Esophagus squamous epithelium (tissue), 5 donors: Measurements from ENCODE around the gene MGMT. TPM values are rescaled to one million over a fixed set of nuclear protein-coding genes. Genes with fewer than 3 reads are reported as not detected.

Experiments
- DNase-seq: peaks from one replicate; lab custom pipeline; 2025; lab: John Stamatoyannopoulos, UW
- H3K27ac ChIP-seq, 4 donors: fragments of 200-600 bp; sonication (generic); one replicate each; pipeline ENCODE4 v1.5.1; 2016 to 2019; ENCODE audit warnings: mild to moderate bottlenecking in 1 of 4
- H3K27me3 ChIP-seq, 4 donors: fragments of 200-600 bp; sonication (generic); 1 replicate in 3 of 4; 2 replicates in 1 of 4; pipeline versions ENCODE4 v1.5.1 to v1.6.0; 2017 to 2021; ENCODE audit warnings: antibody characterized with exemption in 1 of 4
- H3K36me3 ChIP-seq, 3 donors: fragments of 200-600 bp; sonication (generic); one replicate each; pipeline ENCODE4 v1.5.1; 2016 to 2019
- H3K4me1 ChIP-seq, 3 donors: fragments of 200-600 bp; sonication (generic); one replicate each; pipeline ENCODE4 v1.5.1; 2017 to 2019
- H3K4me3 ChIP-seq, 4 donors: fragments of 200-600 bp; sonication (generic); 1 replicate in 3 of 4; 2 replicates in 1 of 4; pipeline ENCODE4 v1.5.1; 2016 to 2019; ENCODE audit warnings: mild to moderate bottlenecking in 2 of 4, moderate library complexity in 1 of 4
- H3K9me3 ChIP-seq, 3 donors: fragments of 200-600 bp; sonication (generic); one replicate each; pipeline ENCODE4 v1.5.1; 2016 to 2019
- POLR2A ChIP-seq, 4 donors: fragments of 450-650 bp; IDR thresholded peaks; one replicate each; pipeline ENCODE4 v1.6.1; 2017; ENCODE audit warnings: antibody characterized with exemption in 4 of 4, mild to moderate bottlenecking in 4 of 4, moderate library complexity in 3 of 4
- WGBS, 2 donors: methylation state at CpG; one replicate each; pipeline ENCODE4 v1.1.5; 2018; 5-methylcytosine and 5-hydroxymethylcytosine counted together
- intact Hi-C: fragments of 100-400 bp; cut with DNase I; formaldehyde crosslinking; loops from one replicate; pipeline ENCODE4 v1.15.0; 2022
- total RNA-seq, 4 donors: library from RNA; depleted of rRNA; stranded (reverse); fragments of >200 nt; gene quantifications; one replicate each; pipeline ENCODE4 v1.1.0, GENCODE V29; 2016
- TF ChIP-seq, protein P1 (sequence below), 6 experiments: fragments of 450-650 bp in 4 of 6; fragments of 200-600 bp in 2 of 6; sonication (generic) in 2 of 6; IDR thresholded peaks; one replicate each; pipeline ENCODE4 v1.5.1; 2016 to 2019; ENCODE audit warnings: antibody characterized with exemption in 6 of 6, mild to moderate bottlenecking in 4 of 6, moderate library complexity in 4 of 6
- donor health status: DM: yes; HTN: yes; CAD: no.

Gene MGMT
- total RNA-seq, 4 donors from 2014 or later: 15.6 to 28.8 (median 18.4) TPM

DNA sequence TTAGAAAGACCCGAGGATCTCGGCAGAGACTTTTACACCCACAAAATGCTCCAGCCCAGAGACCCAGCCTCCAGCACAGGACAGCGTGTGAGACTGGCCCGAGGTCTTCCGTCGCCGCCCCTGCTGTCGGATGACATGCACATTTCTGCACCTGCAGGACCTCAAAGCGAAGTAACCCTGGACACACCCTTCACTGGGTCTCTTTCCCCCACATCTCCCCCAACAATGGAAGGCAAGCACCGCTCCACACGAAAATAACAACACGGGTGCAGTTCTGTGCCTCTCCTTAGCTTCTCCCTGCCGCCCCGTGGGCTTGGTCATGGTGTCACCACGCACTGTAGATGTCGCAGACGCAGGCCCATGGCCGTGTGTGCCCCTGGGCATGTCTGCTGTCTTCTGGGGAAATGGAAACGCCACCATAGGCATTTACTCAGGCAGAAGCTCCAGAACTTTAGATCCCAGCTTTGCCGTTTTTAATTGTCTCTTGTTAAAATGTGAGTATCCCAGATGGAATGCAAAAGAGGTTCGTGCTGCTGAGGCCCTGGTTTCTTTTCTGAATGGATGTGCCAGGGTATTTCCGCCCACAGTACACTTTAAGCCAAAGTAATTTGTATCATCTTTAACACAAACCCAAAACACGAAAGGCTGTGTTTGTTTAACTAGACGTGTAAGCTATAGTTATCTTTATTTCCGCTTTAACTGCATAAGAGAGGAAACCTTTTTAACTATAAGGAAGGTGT is 237.9 kb downstream of the MGMT start:
- Histone ChIP-seq H3K4me3 (no peak overlapping the region), H3K4me1 (peaks cover 0 to 9% (median 4%) of the 10 kb centered on the region in 3 donors), H3K27ac (no peak overlapping the region), H3K27me3 (no peaks in the 10 kb centered on the region), H3K9me3 (no peaks in the 10 kb centered on the region), H3K36me3 (peaks cover 0 to 12% (median 0%) of the 10 kb centered on the region in 3 donors)
- intact Hi-C loops: no loop called here
- 65 to 69% methylated on average over 17 to 18 of the region's 25 CpGs for WGBS, 2 donors
- no peak for DNase-seq
- TF ChIP-seq, protein P1, sequence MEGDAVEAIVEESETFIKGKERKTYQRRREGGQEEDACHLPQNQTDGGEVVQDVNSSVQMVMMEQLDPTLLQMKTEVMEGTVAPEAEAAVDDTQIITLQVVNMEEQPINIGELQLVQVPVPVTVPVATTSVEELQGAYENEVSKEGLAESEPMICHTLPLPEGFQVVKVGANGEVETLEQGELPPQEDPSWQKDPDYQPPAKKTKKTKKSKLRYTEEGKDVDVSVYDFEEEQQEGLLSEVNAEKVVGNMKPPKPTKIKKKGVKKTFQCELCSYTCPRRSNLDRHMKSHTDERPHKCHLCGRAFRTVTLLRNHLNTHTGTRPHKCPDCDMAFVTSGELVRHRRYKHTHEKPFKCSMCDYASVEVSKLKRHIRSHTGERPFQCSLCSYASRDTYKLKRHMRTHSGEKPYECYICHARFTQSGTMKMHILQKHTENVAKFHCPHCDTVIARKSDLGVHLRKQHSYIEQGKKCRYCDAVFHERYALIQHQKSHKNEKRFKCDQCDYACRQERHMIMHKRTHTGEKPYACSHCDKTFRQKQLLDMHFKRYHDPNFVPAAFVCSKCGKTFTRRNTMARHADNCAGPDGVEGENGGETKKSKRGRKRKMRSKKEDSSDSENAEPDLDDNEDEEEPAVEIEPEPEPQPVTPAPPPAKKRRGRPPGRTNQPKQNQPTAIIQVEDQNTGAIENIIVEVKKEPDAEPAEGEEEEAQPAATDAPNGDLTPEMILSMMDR (IDR thresholded peaks at IDR 0.05): no peak
- TF ChIP-seq POLR2A (IDR thresholded peaks at IDR 0.05): no peak

DNA sequence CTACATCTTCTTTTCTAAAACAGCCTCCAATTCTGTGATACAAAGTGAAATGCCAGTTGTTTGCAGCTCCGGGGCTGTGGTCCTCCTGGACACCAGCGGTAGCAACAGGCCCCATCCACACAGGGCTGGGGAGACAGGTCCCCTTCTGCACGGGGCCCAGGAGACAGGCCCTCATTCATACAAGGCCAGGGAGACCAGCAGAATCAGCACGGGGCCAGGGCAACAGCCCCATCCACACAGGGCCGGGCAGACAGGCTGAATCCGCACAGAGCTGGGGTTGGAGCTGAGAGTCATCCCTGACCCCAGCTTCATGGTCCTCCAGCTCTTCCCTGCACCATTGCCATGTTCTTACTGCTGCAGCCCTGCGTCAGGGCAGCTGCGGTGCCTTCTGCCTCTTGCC is 238.6 kb downstream of the MGMT start:
- no peaks in the 10 kb centered on the region for H3K9me3 ChIP-seq
- WGBS, 2 donors: 78 to 83% methylated on average over 1 to 2 of the region's 8 CpGs
- no peak for TF ChIP-seq POLR2A (IDR thresholded peaks at IDR 0.05)
- TF ChIP-seq, protein P1 (IDR thresholded peaks at IDR 0.05): no peak
- H3K36me3 ChIP-seq: peaks cover 0 to 13% (median 0%) of the 10 kb centered on the region in 3 donors
- no peak overlapping the region for H3K27ac ChIP-seq
- DNase-seq: no peak
- no peak overlapping the region for H3K4me3 ChIP-seq
- intact Hi-C loops: no loop called here
- H3K4me1 ChIP-seq: peaks cover 0 to 9% (median 4%) of the 10 kb centered on the region in 3 donors
- no peaks in the 10 kb centered on the region for H3K27me3 ChIP-seq

DNA sequence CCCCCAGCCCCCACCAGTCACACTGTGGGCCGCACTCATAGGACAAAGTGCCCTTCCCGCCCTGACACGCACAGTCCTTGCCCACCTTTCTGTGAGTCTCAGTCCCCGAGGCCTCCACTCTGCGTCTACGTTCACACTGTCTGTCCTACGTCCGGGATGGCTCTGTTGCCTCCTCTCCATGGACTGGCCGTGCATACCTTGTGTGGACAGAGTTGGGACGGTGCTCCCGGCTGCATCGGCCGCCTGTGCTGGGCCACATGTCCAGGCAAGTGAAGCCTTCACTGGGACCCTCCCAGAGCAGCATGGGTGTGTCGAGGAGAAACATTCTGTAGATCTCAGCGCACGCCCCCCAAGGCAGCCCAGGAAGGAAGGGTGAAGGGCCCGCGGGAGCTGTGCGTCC is 239.0 kb downstream of the MGMT start:
- peaks cover 0 to 9% (median 4%) of the 10 kb centered on the region in 3 donors for H3K4me1 ChIP-seq
- intact Hi-C loops: no loop called here
- H3K36me3 ChIP-seq: peaks cover 0 to 13% (median 0%) of the 10 kb centered on the region in 3 donors
- H3K27ac ChIP-seq: no peak overlapping the region
- no peaks in the 10 kb centered on the region for H3K9me3 ChIP-seq
- no peak for TF ChIP-seq POLR2A (IDR thresholded peaks at IDR 0.05)
- TF ChIP-seq, protein P1 (IDR thresholded peaks at IDR 0.05): no peak
- DNase-seq: no peak
- H3K4me3 ChIP-seq: no peak overlapping the region
- 94% methylated on average over 8 to 9 of the region's 19 CpGs for WGBS, 2 donors
- H3K27me3 ChIP-seq: no peaks in the 10 kb centered on the region

DNA sequence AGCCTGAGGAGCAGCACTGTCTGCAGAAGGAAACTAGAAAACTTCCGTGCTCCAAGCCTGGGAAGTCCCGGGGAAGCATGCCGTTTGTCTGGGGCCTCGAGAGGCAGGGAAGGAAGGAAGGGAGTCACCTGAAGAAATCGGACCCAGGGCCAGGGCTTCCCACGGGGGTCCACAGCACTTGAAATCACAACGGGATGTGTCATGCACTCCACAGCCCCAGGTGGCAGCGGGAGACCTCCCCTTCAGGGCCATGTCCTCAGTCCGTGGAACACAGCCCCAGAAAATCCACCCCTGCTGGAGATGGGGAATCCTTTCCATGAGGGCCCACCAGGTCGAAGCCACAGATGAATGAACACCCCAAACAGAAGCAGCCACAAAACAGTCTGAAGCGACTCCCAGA is 239.5 kb downstream of the MGMT start:
- intact Hi-C loops: no loop called here
- no peak overlapping the region for H3K27ac ChIP-seq
- H3K9me3 ChIP-seq: no peaks in the 10 kb centered on the region
- H3K27me3 ChIP-seq: no peaks in the 10 kb centered on the region
- TF ChIP-seq, protein P1 (IDR thresholded peaks at IDR 0.05): no peak
- no peak for TF ChIP-seq POLR2A (IDR thresholded peaks at IDR 0.05)
- peaks cover 0 to 9% (median 4%) of the 10 kb centered on the region in 3 donors for H3K4me1 ChIP-seq
- H3K36me3 ChIP-seq: peaks cover 0 to 13% (median 0%) of the 10 kb centered on the region in 3 donors
- 87 to 97% methylated on average over 3 to 6 of the region's 11 CpGs for WGBS, 2 donors
- no peak overlapping the region for H3K4me3 ChIP-seq
- no peak for DNase-seq
